ENCODE results near the gene SYT13. TPM values are rescaled to one million over a fixed set of nuclear protein-coding genes. Genes with fewer than 3 reads are reported as not detected.

SYT13 gene
- total and polyA plus RNA-seq, 10 of the 15 experiments (the other 5 are each of a cell fraction or from before 2014, with no cell fraction given), result not detected

DNA sequence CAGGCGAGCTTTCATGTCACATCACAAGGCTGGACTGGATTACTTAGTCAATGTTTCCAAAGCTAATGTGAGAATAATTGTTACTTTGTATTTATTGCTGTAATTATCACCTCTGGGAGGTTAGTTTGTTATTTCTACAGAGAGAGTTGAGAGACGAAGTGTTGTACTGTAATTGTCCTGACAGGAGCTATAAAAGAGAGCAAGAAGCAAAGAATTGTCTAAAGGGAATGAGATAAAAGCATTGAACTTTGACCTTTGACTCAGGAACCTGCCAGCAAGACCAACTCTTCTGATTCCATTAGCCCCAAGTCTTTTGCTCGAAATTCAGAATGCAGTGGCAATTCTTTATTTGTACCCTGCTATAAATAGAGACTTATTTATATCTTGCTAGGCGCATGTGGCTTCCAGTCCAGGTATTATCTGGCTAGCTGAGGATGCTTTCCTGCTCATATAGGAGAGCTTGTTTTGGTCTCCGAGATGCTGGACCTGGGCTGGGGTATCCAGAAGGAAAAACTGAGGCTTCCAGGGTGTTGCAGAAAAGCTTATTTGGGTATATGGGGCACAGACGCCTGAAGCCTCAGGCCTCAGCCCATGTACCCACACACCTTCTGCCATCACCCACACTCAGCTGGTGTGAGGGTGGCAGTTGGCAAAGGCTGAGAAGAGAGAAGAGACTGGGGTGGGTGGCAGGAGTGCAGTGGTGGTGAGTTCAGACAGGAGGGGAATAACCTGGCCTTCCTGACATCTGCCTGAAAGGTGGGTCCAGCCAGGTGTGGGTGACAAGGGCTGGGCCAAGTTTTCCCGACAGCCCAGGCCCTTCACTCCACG is 40.7 kb downstream of the SYT13 start (continued):
- TF ChIP-seq, protein P1, sequence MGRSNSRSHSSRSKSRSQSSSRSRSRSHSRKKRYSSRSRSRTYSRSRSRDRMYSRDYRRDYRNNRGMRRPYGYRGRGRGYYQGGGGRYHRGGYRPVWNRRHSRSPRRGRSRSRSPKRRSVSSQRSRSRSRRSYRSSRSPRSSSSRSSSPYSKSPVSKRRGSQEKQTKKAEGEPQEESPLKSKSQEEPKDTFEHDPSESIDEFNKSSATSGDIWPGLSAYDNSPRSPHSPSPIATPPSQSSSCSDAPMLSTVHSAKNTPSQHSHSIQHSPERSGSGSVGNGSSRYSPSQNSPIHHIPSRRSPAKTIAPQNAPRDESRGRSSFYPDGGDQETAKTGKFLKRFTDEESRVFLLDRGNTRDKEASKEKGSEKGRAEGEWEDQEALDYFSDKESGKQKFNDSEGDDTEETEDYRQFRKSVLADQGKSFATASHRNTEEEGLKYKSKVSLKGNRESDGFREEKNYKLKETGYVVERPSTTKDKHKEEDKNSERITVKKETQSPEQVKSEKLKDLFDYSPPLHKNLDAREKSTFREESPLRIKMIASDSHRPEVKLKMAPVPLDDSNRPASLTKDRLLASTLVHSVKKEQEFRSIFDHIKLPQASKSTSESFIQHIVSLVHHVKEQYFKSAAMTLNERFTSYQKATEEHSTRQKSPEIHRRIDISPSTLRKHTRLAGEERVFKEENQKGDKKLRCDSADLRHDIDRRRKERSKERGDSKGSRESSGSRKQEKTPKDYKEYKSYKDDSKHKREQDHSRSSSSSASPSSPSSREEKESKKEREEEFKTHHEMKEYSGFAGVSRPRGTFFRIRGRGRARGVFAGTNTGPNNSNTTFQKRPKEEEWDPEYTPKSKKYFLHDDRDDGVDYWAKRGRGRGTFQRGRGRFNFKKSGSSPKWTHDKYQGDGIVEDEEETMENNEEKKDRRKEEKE (IDR thresholded peaks at IDR 0.05), result no peak
- no peak for TF ChIP-seq MLLT1 (IDR thresholded peaks at IDR 0.05)

DNA sequence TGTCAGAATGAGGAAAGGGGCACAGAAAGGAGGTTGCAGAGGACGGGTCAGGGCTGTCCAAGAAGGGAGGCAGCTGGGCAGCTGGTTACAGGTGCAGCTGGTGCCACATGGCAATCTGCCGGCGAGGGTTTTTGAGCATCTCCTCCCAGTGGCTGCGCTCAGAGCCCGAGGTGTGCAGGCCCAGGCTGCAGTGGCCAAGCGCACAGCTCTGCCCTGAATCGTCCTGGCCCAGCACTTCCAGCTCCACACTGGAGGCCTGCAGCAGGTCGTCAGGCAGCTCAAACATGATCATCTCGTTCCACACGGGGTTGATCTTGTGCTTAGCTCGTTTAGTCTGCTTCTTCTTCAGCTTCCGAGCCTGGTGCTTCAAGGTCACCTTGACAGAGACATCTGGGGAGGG is 42.2 kb downstream of the SYT13 start:
- TF ChIP-seq EP300 (IDR thresholded peaks at IDR 0.05; ENCODE audit: borderline replicate concordance in 1 of 2, control insufficient read depth in 1 of 2, low read depth in 2 of 2, low read length in 2 of 2), result no peak
- no peak for TF ChIP-seq CHD4 (IDR thresholded peaks at IDR 0.05)
- no peak for TF ChIP-seq EGR1 (IDR thresholded peaks at IDR 0.05; ENCODE audit: borderline replicate concordance in 1 of 2, low read depth in 2 of 2, low read length in 2 of 2)
- no peak for TF ChIP-seq CBFB (IDR thresholded peaks at IDR 0.05; ENCODE audit: low read depth)
- TF ChIP-seq GABPA (IDR thresholded peaks at IDR 0.05; ENCODE audit: low read depth), result no peak
- DNase-seq (ENCODE audit: low read depth, low spot score) (no peak), ATAC-seq (no peak), FAIRE-seq (no peak)
- Histone ChIP-seq H3K9me3 (replicated peaks; ENCODE audit: control insufficient read depth, insufficient read depth, low read length) (no peaks in the 10 kb centered on the region; the same call in 2 of the 3 replicates), H3K9ac (ENCODE audit: control insufficient read depth, insufficient read depth, low read length) (no peak overlapping the region), H4K20me1 (ENCODE audit: control insufficient read depth, insufficient read depth) (no peaks in the 10 kb centered on the region), H3K4me2 (ENCODE audit: control insufficient read depth, insufficient read depth) (no peak overlapping the region), H3K4me1 (ENCODE audit: control insufficient read depth, insufficient read depth, low read length) (no peaks in the 10 kb centered on the region), H3K36me3 (ENCODE audit: control insufficient read depth in 2 of 2, insufficient read depth in 2 of 2, low read length in 1 of 2) (no peaks in the 10 kb centered on the region), H3K79me2 (ENCODE audit: control insufficient read depth, insufficient read depth, low read length) (no peaks in the 10 kb centered on the region), H3K27ac (ENCODE audit: control insufficient read depth, insufficient read depth) (no peak overlapping the region), H3K27me3 (replicated peaks in 1 of 2; ENCODE audit: control insufficient read depth in 2 of 2, insufficient read depth in 2 of 2, low read length in 1 of 2) (no peaks in the 10 kb centered on the region; a peak in 2 of 4 replicates), H3K4me3 (no peak overlapping the region), H2AFZ (ENCODE audit: control insufficient read depth, low read depth, low read length) (no peak overlapping the region)
- ChIA-PET POLR2A (no interaction called here), SMC1A (ENCODE audit: uncharacterized antibody, unreplicated experiment) (interaction anchor here (0.6 kb wide), 1 partner anchor 247 kb away, joined by 3 read pairs; no protein-coding TSS in a partner anchor), RAD21 (ENCODE audit: unreplicated experiment) (no interaction called here), CTCF (no interaction called here)
- in situ Hi-C loops (cut with MboI) (no loop called here), intact Hi-C loops (cut with micrococcal nuclease; ENCODE audit: unreplicated experiment) (no loop called here)
- 25% methylated on average over 12 of the region's 12 CpGs for WGBS (ENCODE audit: insufficient coverage, insufficient replicate concordance, low lambda C conversion rate, missing lambda C conversion rate)
- BruUV-seq (replicated peaks), result no TSS peak

Data from GM12878 (cell line).